ENCODE data around the gene CDK19. TPM values are rescaled to one million over a fixed set of nuclear protein-coding genes. Genes with fewer than 3 reads are reported as not detected.
"Not testable (repeated sequence)": the region's sequence is repeated elsewhere in the genome, so short reads cannot be mapped to it uniquely, and the experiment has no call there.

The CDK19 gene
- total RNA-seq, 1 donor from 2014 or later: 11.0 TPM

- no peaks in the 10 kb centered on the region for H3K4me1 ChIP-seq (ENCODE audit: control insufficient read depth in 3 of 3, insufficient read depth in 3 of 3, low read length in 3 of 3)
- no peaks in the 10 kb centered on the region for H3K9me3 ChIP-seq (ENCODE audit: control insufficient read depth in 3 of 3, low read length in 3 of 3)
- H3K9ac ChIP-seq (ENCODE audit: low read depth in 1 of 3, low read length in 3 of 3): no peak overlapping the region
- no peak overlapping the region for H3K4me3 ChIP-seq (ENCODE audit: low read length in 3 of 3)
- no peaks in the 10 kb centered on the region for H3K27me3 ChIP-seq (ENCODE audit: control insufficient read depth in 3 of 3, insufficient read depth in 3 of 3, low read length in 3 of 3)
- no peaks in the 10 kb centered on the region for H3K36me3 ChIP-seq (ENCODE audit: control insufficient read depth in 3 of 3, insufficient read depth in 3 of 3, low read length in 3 of 3)
- H3K27ac ChIP-seq (ENCODE audit: low read depth, low read length): no peak overlapping the region
These were observed 225.3 kb downstream of the CDK19 start for GRCh38 chr6:110589865-110590513.

- no peaks in the 10 kb centered on the region for H3K4me1 ChIP-seq (ENCODE audit: control insufficient read depth in 3 of 3, insufficient read depth in 3 of 3, low read length in 3 of 3)
- H3K9ac ChIP-seq (ENCODE audit: low read depth in 1 of 3, low read length in 3 of 3): no peak overlapping the region
- no peak overlapping the region for H3K4me3 ChIP-seq (ENCODE audit: low read length in 3 of 3)
- H3K27me3 ChIP-seq (ENCODE audit: control insufficient read depth in 3 of 3, insufficient read depth in 3 of 3, low read length in 3 of 3): no peaks in the 10 kb centered on the region
- H3K27ac ChIP-seq (ENCODE audit: low read depth, low read length): no peak overlapping the region
- no peaks in the 10 kb centered on the region for H3K36me3 ChIP-seq (ENCODE audit: control insufficient read depth in 3 of 3, insufficient read depth in 3 of 3, low read length in 3 of 3)
- H3K9me3 ChIP-seq (ENCODE audit: control insufficient read depth in 3 of 3, low read length in 3 of 3): no peaks in the 10 kb centered on the region
These were observed 227.9 kb downstream of the CDK19 start for GRCh38 chr6:110587328-110587727.

GRCh38 chr6:110581679-110582078, 233.6 kb downstream of the CDK19 start:
- H3K4me1 ChIP-seq (ENCODE audit: control insufficient read depth in 3 of 3, insufficient read depth in 3 of 3, low read length in 3 of 3): no peaks in the 10 kb centered on the region
- no peaks in the 10 kb centered on the region for H3K9me3 ChIP-seq (ENCODE audit: control insufficient read depth in 3 of 3, low read length in 3 of 3)
- no peak overlapping the region for H3K4me3 ChIP-seq (ENCODE audit: low read length in 3 of 3)
- H3K36me3 ChIP-seq (ENCODE audit: control insufficient read depth in 3 of 3, insufficient read depth in 3 of 3, low read length in 3 of 3): no peaks in the 10 kb centered on the region
- no peak overlapping the region for H3K9ac ChIP-seq (ENCODE audit: low read depth in 1 of 3, low read length in 3 of 3)
- H3K27me3 ChIP-seq (ENCODE audit: control insufficient read depth in 3 of 3, insufficient read depth in 3 of 3, low read length in 3 of 3): no peaks in the 10 kb centered on the region
- H3K27ac ChIP-seq (ENCODE audit: low read depth, low read length): no peak overlapping the region

GRCh38 chr6:110577596-110578167, 237.6 kb downstream of the CDK19 start:
- H3K4me3 ChIP-seq (ENCODE audit: low read length in 3 of 3); H3K4me1 ChIP-seq (ENCODE audit: control insufficient read depth in 3 of 3, insufficient read depth in 3 of 3, low read length in 3 of 3); H3K27ac ChIP-seq (ENCODE audit: low read depth, low read length); H3K27me3 ChIP-seq (ENCODE audit: control insufficient read depth in 3 of 3, insufficient read depth in 3 of 3, low read length in 3 of 3); H3K9me3 ChIP-seq (ENCODE audit: control insufficient read depth in 3 of 3, low read length in 3 of 3); H3K9ac ChIP-seq (ENCODE audit: low read depth in 1 of 3, low read length in 3 of 3); H3K36me3 ChIP-seq (ENCODE audit: control insufficient read depth in 3 of 3, insufficient read depth in 3 of 3, low read length in 3 of 3): not testable (repeated sequence)

GRCh38 chr6:110575925-110576463, 239.3 kb downstream of the CDK19 start:
- Histone ChIP-seq H3K4me1 (ENCODE audit: control insufficient read depth in 3 of 3, insufficient read depth in 3 of 3, low read length in 3 of 3) (no peaks in the 10 kb centered on the region), H3K9me3 (ENCODE audit: control insufficient read depth in 3 of 3, low read length in 3 of 3) (no peaks in the 10 kb centered on the region), H3K9ac (ENCODE audit: low read depth in 1 of 3, low read length in 3 of 3) (no peak overlapping the region), H3K27me3 (ENCODE audit: control insufficient read depth in 3 of 3, insufficient read depth in 3 of 3, low read length in 3 of 3) (no peaks in the 10 kb centered on the region), H3K36me3 (ENCODE audit: control insufficient read depth in 3 of 3, insufficient read depth in 3 of 3, low read length in 3 of 3) (no peaks in the 10 kb centered on the region), H3K4me3 (ENCODE audit: low read length in 3 of 3) (no peak overlapping the region), H3K27ac (ENCODE audit: low read depth, low read length) (no peak overlapping the region)

- H3K4me3 ChIP-seq (ENCODE audit: low read length in 3 of 3): no peak overlapping the region
- no peak overlapping the region for H3K9ac ChIP-seq (ENCODE audit: low read depth in 1 of 3, low read length in 3 of 3)
- no peak overlapping the region for H3K27ac ChIP-seq (ENCODE audit: low read depth, low read length)
- H3K4me1 ChIP-seq (ENCODE audit: control insufficient read depth in 3 of 3, insufficient read depth in 3 of 3, low read length in 3 of 3): no peaks in the 10 kb centered on the region
- H3K36me3 ChIP-seq (ENCODE audit: control insufficient read depth in 3 of 3, insufficient read depth in 3 of 3, low read length in 3 of 3): no peaks in the 10 kb centered on the region
- no peaks in the 10 kb centered on the region for H3K9me3 ChIP-seq (ENCODE audit: control insufficient read depth in 3 of 3, low read length in 3 of 3)
- H3K27me3 ChIP-seq (ENCODE audit: control insufficient read depth in 3 of 3, insufficient read depth in 3 of 3, low read length in 3 of 3): no peaks in the 10 kb centered on the region
These were observed 240.5 kb downstream of the CDK19 start for GRCh38 chr6:110574817-110575216.

GRCh38 chr6:110573537-110573936, 241.7 kb downstream of the CDK19 start:
- Histone ChIP-seq H3K27me3 (ENCODE audit: control insufficient read depth in 3 of 3, insufficient read depth in 3 of 3, low read length in 3 of 3) (no peaks in the 10 kb centered on the region), H3K4me1 (ENCODE audit: control insufficient read depth in 3 of 3, insufficient read depth in 3 of 3, low read length in 3 of 3) (no peaks in the 10 kb centered on the region), H3K36me3 (ENCODE audit: control insufficient read depth in 3 of 3, insufficient read depth in 3 of 3, low read length in 3 of 3) (no peaks in the 10 kb centered on the region), H3K9ac (ENCODE audit: low read depth in 1 of 3, low read length in 3 of 3) (no peak overlapping the region), H3K4me3 (ENCODE audit: low read length in 3 of 3) (no peak overlapping the region), H3K9me3 (ENCODE audit: control insufficient read depth in 3 of 3, low read length in 3 of 3) (no peaks in the 10 kb centered on the region), H3K27ac (ENCODE audit: low read depth, low read length) (no peak overlapping the region)

GRCh38 chr6:110573136-110573535, 242.1 kb downstream of the CDK19 start:
- H3K4me1 ChIP-seq (ENCODE audit: control insufficient read depth in 3 of 3, insufficient read depth in 3 of 3, low read length in 3 of 3): peaks cover 0 to 3% (median 0%) of the 10 kb centered on the region in 3 donors
- no peaks in the 10 kb centered on the region for H3K9me3 ChIP-seq (ENCODE audit: control insufficient read depth in 3 of 3, low read length in 3 of 3)
- no peaks in the 10 kb centered on the region for H3K36me3 ChIP-seq (ENCODE audit: control insufficient read depth in 3 of 3, insufficient read depth in 3 of 3, low read length in 3 of 3)
- H3K27ac ChIP-seq (ENCODE audit: low read depth, low read length): no peak overlapping the region
- no peak overlapping the region for H3K9ac ChIP-seq (ENCODE audit: low read depth in 1 of 3, low read length in 3 of 3)
- H3K4me3 ChIP-seq (ENCODE audit: low read length in 3 of 3): no peak overlapping the region
- H3K27me3 ChIP-seq (ENCODE audit: control insufficient read depth in 3 of 3, insufficient read depth in 3 of 3, low read length in 3 of 3): no peaks in the 10 kb centered on the region

- no peak overlapping the region for H3K9ac ChIP-seq (ENCODE audit: low read depth in 1 of 3, low read length in 3 of 3)
- no peaks in the 10 kb centered on the region for H3K9me3 ChIP-seq (ENCODE audit: control insufficient read depth in 3 of 3, low read length in 3 of 3)
- no peaks in the 10 kb centered on the region for H3K27me3 ChIP-seq (ENCODE audit: control insufficient read depth in 3 of 3, insufficient read depth in 3 of 3, low read length in 3 of 3)
- no peak overlapping the region for H3K27ac ChIP-seq (ENCODE audit: low read depth, low read length)
- no peak overlapping the region for H3K4me3 ChIP-seq (ENCODE audit: low read length in 3 of 3)
- H3K36me3 ChIP-seq (ENCODE audit: control insufficient read depth in 3 of 3, insufficient read depth in 3 of 3, low read length in 3 of 3): no peaks in the 10 kb centered on the region
- H3K4me1 ChIP-seq (ENCODE audit: control insufficient read depth in 3 of 3, insufficient read depth in 3 of 3, low read length in 3 of 3): peaks cover 0 to 15% (median 5%) of the 10 kb centered on the region in 3 donors
These were observed 247.1 kb downstream of the CDK19 start for GRCh38 chr6:110567957-110568696.

Measured in skeletal muscle tissue (tissue), 4 donors.